Keratinocyte (primary cell): ENCODE results near the gene COL4A4. TPM values are rescaled to one million over a fixed set of nuclear protein-coding genes. Genes with fewer than 3 reads are reported as not detected.
A peak's percentile ranks its signal among the peaks of the same experiment; 100 is the strongest.

Experiments
- DNase-seq: peaks from one replicate; pipeline ENCODE4 v3.0.0-alpha.2; 2011; ENCODE audit warnings: low read depth, missing footprints, low spot score
- FAIRE-seq: peaks from 2 replicates; lab custom pipeline; 2011; peaks lifted over from hg19 to GRCh38; lab: Jason Lieb, UNC
- H2AFZ ChIP-seq: 2 replicates; pipeline ENCODE4 v1.6.0; 2012; ENCODE audit warnings: low read length, control low read depth, inconsistent platforms; ENCODE audit not compliant: control insufficient read depth
- H3K27ac ChIP-seq: 2 replicates; pipeline ENCODE4 v1.5.1; 2011; ENCODE audit warnings: low read length; ENCODE audit not compliant: control insufficient read depth, insufficient read depth
- H3K27me3 ChIP-seq: 3 replicates; pipeline ENCODE4 v1.6.0; 2011; ENCODE audit warnings: low read length; ENCODE audit not compliant: control insufficient read depth, insufficient read depth; ENCODE audit errors: extremely low read depth
- H3K36me3 ChIP-seq, 2 experiments: 2 replicates in 1 of 2; 3 replicates in 1 of 2; pipeline ENCODE4 v1.5.1; 2011; ENCODE audit warnings: low read length in 2 of 2, mild to moderate bottlenecking in 1 of 2; ENCODE audit not compliant: control insufficient read depth in 2 of 2, insufficient read depth in 2 of 2; ENCODE audit errors: extremely low read depth in 1 of 2
- H3K4me1 ChIP-seq: 3 replicates; pipeline ENCODE4 v1.5.1; 2011; ENCODE audit warnings: low read length; ENCODE audit not compliant: control insufficient read depth, insufficient read depth; ENCODE audit errors: extremely low read depth
- H3K4me2 ChIP-seq: 3 replicates; pipeline ENCODE4 v1.6.0; 2011; ENCODE audit warnings: low read depth, low read length; ENCODE audit not compliant: control insufficient read depth, insufficient read depth; ENCODE audit errors: extremely low read depth
- H3K4me3 ChIP-seq, 3 experiments: fragments of 200-600 bp in 1 of 3; sonication (generic) in 1 of 3; 2 replicates in 2 of 3; 3 replicates in 1 of 3; pipeline ENCODE4 v1.5.1; 2011 to 2016; ENCODE audit warnings: low read length in 3 of 3, mild to moderate bottlenecking in 3 of 3, control low read depth in 2 of 3, inconsistent platforms in 1 of 3, low read depth in 1 of 3, mixed read lengths in 1 of 3, mixed run types in 1 of 3, moderate library complexity in 1 of 3; ENCODE audit not compliant: control insufficient read depth in 2 of 3, insufficient read depth in 2 of 3; ENCODE audit errors: extremely low read depth in 1 of 3
- H3K79me2 ChIP-seq: 2 replicates; pipeline ENCODE4 v1.6.0; 2012; ENCODE audit warnings: low read length; ENCODE audit not compliant: control insufficient read depth, insufficient read depth
- H3K9ac ChIP-seq: 3 replicates; pipeline ENCODE4 v1.6.0; 2011; ENCODE audit warnings: low read length; ENCODE audit not compliant: control insufficient read depth, insufficient read depth; ENCODE audit errors: extremely low read depth
- H3K9me1 ChIP-seq: 3 replicates; pipeline ENCODE4 v1.6.0; 2011; ENCODE audit warnings: low read length; ENCODE audit not compliant: control insufficient read depth, insufficient read depth; ENCODE audit errors: extremely low read depth
- H3K9me3 ChIP-seq: 2 replicates; pipeline ENCODE4 v1.5.1; 2012; ENCODE audit warnings: low read depth, low read length; ENCODE audit not compliant: control insufficient read depth
- H4K20me1 ChIP-seq: 3 replicates; pipeline ENCODE4 v1.6.0; 2011; ENCODE audit warnings: low read length; ENCODE audit not compliant: control insufficient read depth, insufficient read depth; ENCODE audit errors: extremely low read depth
- EZH2 ChIP-seq: IDR thresholded peaks from one replicate; pipeline ENCODE4 v1.6.1; 2012; ENCODE audit warnings: inconsistent platforms, mild to moderate bottlenecking, low read length, moderate library complexity
- dilution Hi-C: fragments of 300-500 bp; cut with MboI; formaldehyde crosslinking; loops from one replicate; pipeline ENCODE4 v1.7.0; 2020; ENCODE audit warnings: low sequenced_read_pairs; ENCODE audit not compliant: extremely low pct_ligation_motif_present
- polyA plus RNA-seq, 5 experiments: library from polyadenylated mRNA; depleted of rRNA in 3 of 5; stranded (reverse) in 3 of 5; stranded (forward) in 1 of 5; unstranded in 1 of 5; fragments of >200 nt; gene quantifications; 1 replicate in 1 of 5; 2 replicates in 3 of 5; 3 replicates in 1 of 5; pipeline versions ENCODE4 v1.2.1 to v1.2.3, GENCODE V29; 2011 to 2012; ENCODE audit warnings: missing spikeins in 2 of 5, low read depth in 1 of 5, low replicate concordance in 1 of 5
- TF ChIP-seq, protein P1 (sequence below), 3 experiments: IDR thresholded peaks in 1 of 3; conservative IDR thresholded peaks in 1 of 3; optimal IDR thresholded peaks in 1 of 3; 2 replicates in 2 of 3; 3 replicates in 1 of 3; pipeline versions ENCODE3 to v1.5.1; 2011; ENCODE audit warnings: low read length in 3 of 3, mild to moderate bottlenecking in 3 of 3, moderate library complexity in 2 of 3, control low read depth in 1 of 3, inconsistent platforms in 1 of 3; ENCODE audit not compliant: insufficient read depth in 2 of 3; ENCODE audit errors: extremely low read depth in 1 of 3

COL4A4 gene
- polyA plus RNA-seq, 1 donor (not counting 4 experiments of a cell fraction or from before 2014, with no cell fraction given) = not detected

DNA sequence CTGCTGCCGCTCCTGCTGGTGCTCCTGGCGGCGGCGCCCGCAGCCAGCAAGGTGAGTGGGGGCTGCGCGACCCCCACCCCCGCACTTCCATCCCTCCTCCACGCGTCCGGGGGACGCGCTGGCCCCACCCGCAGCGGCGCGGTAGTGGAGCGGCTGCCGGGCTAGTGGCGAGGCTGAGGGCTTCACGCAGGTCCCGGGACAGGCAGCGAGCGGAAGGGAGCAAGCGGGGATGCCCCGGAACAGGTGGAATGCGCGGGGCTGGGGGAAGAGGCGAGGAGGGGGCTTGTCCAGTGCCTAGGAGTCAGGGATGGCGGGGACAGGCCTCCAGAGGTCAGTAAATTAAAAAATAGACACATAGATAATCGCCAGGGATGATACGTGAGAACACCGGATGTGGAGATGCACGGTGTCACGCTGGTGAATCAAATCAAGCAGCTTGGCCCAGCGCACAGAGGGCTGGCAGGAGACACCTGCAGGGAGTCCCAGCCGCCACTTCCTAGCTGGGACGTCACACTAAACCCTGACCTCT, 822 bp upstream of the COL4A4 start:
- DNase-seq (no peak), FAIRE-seq (no peak)
- Histone ChIP-seq H4K20me1 (no peaks in the 10 kb centered on the region), H3K9ac (no peak overlapping the region), H2AFZ (no peak overlapping the region), H3K27me3 (peaks cover 41% of the 10 kb centered on the region), H3K4me1 (peaks cover 5% of the 10 kb centered on the region), H3K4me3 (peak overlapping the region in 1 of 3 experiments; percentile 12), H3K9me1 (no peaks in the 10 kb centered on the region), H3K27ac (no peak overlapping the region), H3K9me3 (no peaks in the 10 kb centered on the region), H3K4me2 (peak overlapping the region; percentile 41), H3K79me2 (no peaks in the 10 kb centered on the region), H3K36me3 (no peaks in the 10 kb centered on the region)
- dilution Hi-C loops = no loop called here
- TF ChIP-seq, protein P1, sequence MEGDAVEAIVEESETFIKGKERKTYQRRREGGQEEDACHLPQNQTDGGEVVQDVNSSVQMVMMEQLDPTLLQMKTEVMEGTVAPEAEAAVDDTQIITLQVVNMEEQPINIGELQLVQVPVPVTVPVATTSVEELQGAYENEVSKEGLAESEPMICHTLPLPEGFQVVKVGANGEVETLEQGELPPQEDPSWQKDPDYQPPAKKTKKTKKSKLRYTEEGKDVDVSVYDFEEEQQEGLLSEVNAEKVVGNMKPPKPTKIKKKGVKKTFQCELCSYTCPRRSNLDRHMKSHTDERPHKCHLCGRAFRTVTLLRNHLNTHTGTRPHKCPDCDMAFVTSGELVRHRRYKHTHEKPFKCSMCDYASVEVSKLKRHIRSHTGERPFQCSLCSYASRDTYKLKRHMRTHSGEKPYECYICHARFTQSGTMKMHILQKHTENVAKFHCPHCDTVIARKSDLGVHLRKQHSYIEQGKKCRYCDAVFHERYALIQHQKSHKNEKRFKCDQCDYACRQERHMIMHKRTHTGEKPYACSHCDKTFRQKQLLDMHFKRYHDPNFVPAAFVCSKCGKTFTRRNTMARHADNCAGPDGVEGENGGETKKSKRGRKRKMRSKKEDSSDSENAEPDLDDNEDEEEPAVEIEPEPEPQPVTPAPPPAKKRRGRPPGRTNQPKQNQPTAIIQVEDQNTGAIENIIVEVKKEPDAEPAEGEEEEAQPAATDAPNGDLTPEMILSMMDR (optimal IDR thresholded peaks at IDR 0.05 in 1 of 3, IDR thresholded peaks at IDR 0.05 in 1 of 3, conservative IDR thresholded peaks at IDR 0.05 in 1 of 3; ENCODE audit: extremely low read depth in 1 of 3, insufficient read depth in 2 of 3, low read length in 3 of 3) = no peak
- peak; percentile 67 for TF ChIP-seq EZH2

DNA sequence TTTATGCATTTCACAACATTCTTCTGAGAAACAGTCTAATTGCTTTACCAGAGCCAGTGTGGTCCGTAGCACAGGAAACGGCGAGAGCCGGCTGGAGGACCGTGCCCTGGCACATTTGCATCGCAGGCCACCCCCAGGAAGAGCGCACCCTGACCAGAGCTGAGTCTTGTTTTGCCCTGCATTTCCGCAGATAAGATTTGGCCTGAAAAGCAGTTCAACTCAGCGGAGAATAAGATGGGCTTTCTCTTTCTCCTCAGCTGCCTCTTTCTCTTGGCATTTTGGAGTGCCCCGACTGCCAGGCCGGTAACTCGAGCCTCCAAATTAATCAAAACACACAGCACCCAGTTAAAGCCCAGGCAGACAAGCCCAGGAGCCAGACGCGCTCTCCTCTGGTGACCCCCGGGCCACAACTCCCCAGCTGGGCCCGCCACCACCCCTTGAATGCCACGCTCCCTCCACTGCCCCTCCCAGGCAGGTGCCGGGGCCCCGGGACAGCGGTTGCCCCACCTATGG, 464 bp downstream of the COL4A4 start:
- no peaks in the 10 kb centered on the region for H3K36me3 ChIP-seq
- H3K4me1 ChIP-seq = peaks cover 5% of the 10 kb centered on the region
- H3K9me1 ChIP-seq = no peaks in the 10 kb centered on the region
- H3K9ac ChIP-seq = no peak overlapping the region
- H3K79me2 ChIP-seq = no peaks in the 10 kb centered on the region
- FAIRE-seq (no peak), DNase-seq (no peak)
- dilution Hi-C loops = no loop called here
- peak overlapping the region; percentile 70 for H3K4me2 ChIP-seq
- H3K27ac ChIP-seq = no peak overlapping the region
- peaks cover 41% of the 10 kb centered on the region for H3K27me3 ChIP-seq
- TF ChIP-seq EZH2 = peak; percentile 49
- TF ChIP-seq, protein P1 (optimal IDR thresholded peaks at IDR 0.05 in 1 of 3, IDR thresholded peaks at IDR 0.05 in 1 of 3, conservative IDR thresholded peaks at IDR 0.05 in 1 of 3; ENCODE audit: extremely low read depth in 1 of 3, insufficient read depth in 2 of 3, low read length in 3 of 3) = no peak
- H3K4me3 ChIP-seq = peak overlapping the region; percentile 30 to 60 (median 59)
- H3K9me3 ChIP-seq = no peaks in the 10 kb centered on the region
- peak overlapping the region; percentile 19 for H2AFZ ChIP-seq
- no peaks in the 10 kb centered on the region for H4K20me1 ChIP-seq
